Activated B cell treated with CpG ODN at 0.5 μM for 24 hours (primary cell): ENCODE data around the gene HLCS. TPM values are rescaled to one million over a fixed set of nuclear protein-coding genes. Genes with fewer than 3 reads are reported as not detected.
"Not testable (repeated sequence)": the region's sequence is repeated elsewhere in the genome, so short reads cannot be mapped to it uniquely, and the experiment has no call there.

ENCODE experiments used
- ATAC-seq: fragments of 200-7000 bp; cut with Tn5 transposase; one replicate; pipeline ENCODE4 v1.10.0; 2021; ENCODE audit warnings: low read depth, mild to moderate bottlenecking, moderate library complexity
- CTCF ChIA-PET: fragments of 350-600 bp; sonication (Branson Sonifier 250); formaldehyde crosslinking; loops from one replicate; lab custom pipeline; 2021; ENCODE audit warnings: antibody characterized with exemption; lab: Charles Lee
- POLR2A ChIA-PET: fragments of 350-600 bp; sonication (Branson Sonifier 250); formaldehyde crosslinking; loops from one replicate; lab custom pipeline; 2021; ENCODE audit warnings: antibody characterized with exemption; lab: Charles Lee
- DNase-seq: peaks from one replicate; pipeline ENCODE4 v3.0.0; 2022
- H3K27ac Mint-ChIP-seq: one replicate; pipeline ENCODE4 v1.8.0; 2020; ENCODE audit warnings: mixed read lengths
- H3K27me3 Mint-ChIP-seq: one replicate; pipeline ENCODE4 v1.8.0; 2021; ENCODE audit warnings: mixed read lengths
- H3K36me3 Mint-ChIP-seq: one replicate; pipeline ENCODE4 v1.8.0; 2021; ENCODE audit warnings: low read depth, mixed read lengths
- H3K4me1 Mint-ChIP-seq: one replicate; pipeline ENCODE4 v1.8.0; 2021; ENCODE audit warnings: mixed read lengths
- H3K4me3 Mint-ChIP-seq: one replicate; pipeline ENCODE4 v1.8.0; 2020; ENCODE audit warnings: mild to moderate bottlenecking, mixed read lengths
- H3K9me3 Mint-ChIP-seq: one replicate; pipeline ENCODE4 v1.8.0; 2020; ENCODE audit warnings: mixed read lengths
- intact Hi-C: fragments of 100-400 bp; cut with micrococcal nuclease; formaldehyde crosslinking; loops from one replicate; pipeline ENCODE4 v1.15.1; 2024
- total RNA-seq: library from RNA; stranded (reverse); gene quantifications from 2 replicates; pipeline ENCODE4 v1.2.3, GENCODE V29; 2022
- TF ChIP-seq, protein P1 (sequence below): fragments of 200-600 bp; IDR thresholded peaks from one replicate; pipeline ENCODE4 v1.8.0; 2022; ENCODE audit warnings: antibody characterized with exemption, mild to moderate bottlenecking

HLCS gene
- total RNA-seq, 1 donor from 2014 or later, result 10.6 TPM

DNA sequence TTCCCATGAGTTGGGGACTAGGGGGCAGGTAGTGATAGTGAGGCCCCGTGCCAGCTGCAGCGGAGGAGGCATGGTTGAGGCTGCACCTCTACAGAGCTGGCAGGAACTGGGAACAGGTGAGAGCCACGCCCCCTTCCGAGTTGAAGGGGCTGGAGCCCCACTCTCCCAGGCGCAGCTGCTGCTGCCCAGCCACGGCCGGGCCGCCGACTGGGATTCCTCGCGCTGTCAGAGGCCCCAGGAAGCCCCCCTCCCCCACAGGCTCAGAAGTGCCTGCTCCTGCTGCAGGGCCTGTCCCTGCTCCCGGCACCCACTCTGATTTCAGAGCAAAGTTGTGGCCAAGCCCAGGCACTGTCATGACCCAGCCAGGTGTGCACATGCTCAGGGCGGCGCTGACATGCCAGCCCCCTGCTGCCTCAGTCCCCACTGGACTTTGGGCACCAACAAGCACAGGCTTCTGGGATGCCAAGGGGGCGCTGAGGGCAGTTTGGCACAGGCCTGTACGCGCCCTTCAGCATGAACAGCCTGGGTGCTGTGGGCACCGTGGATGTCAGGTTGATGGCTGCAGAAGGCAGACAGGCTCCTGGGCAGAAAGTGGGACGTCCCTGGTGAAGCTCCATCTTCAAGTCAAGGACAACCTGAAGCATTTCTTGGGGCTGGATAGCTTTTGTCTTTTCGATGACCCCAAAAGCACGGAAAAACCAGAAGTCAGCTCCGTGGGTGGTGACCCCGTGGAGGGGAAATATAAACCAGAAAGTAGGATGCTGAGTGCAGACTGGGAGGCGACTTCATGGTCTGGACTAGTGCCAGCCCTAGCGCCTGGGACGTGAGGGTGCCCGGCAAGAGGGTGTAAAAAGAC is 146.1 kb downstream of the HLCS start:
- ATAC-seq (no peak), DNase-seq (no peak)
- ChIA-PET POLR2A (no interaction called here), CTCF (no interaction called here)
- Mint-ChIP-seq H3K9me3 (no peaks in the 10 kb centered on the region), H3K36me3 (peaks cover 5% of the 10 kb centered on the region), H3K4me1 (no peaks in the 10 kb centered on the region), H3K4me3 (no peak overlapping the region), H3K27me3 (no peaks in the 10 kb centered on the region), H3K27ac (no peak overlapping the region)
- TF ChIP-seq, protein P1, sequence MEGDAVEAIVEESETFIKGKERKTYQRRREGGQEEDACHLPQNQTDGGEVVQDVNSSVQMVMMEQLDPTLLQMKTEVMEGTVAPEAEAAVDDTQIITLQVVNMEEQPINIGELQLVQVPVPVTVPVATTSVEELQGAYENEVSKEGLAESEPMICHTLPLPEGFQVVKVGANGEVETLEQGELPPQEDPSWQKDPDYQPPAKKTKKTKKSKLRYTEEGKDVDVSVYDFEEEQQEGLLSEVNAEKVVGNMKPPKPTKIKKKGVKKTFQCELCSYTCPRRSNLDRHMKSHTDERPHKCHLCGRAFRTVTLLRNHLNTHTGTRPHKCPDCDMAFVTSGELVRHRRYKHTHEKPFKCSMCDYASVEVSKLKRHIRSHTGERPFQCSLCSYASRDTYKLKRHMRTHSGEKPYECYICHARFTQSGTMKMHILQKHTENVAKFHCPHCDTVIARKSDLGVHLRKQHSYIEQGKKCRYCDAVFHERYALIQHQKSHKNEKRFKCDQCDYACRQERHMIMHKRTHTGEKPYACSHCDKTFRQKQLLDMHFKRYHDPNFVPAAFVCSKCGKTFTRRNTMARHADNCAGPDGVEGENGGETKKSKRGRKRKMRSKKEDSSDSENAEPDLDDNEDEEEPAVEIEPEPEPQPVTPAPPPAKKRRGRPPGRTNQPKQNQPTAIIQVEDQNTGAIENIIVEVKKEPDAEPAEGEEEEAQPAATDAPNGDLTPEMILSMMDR, result no peak
- intact Hi-C loops, result no loop called here

DNA sequence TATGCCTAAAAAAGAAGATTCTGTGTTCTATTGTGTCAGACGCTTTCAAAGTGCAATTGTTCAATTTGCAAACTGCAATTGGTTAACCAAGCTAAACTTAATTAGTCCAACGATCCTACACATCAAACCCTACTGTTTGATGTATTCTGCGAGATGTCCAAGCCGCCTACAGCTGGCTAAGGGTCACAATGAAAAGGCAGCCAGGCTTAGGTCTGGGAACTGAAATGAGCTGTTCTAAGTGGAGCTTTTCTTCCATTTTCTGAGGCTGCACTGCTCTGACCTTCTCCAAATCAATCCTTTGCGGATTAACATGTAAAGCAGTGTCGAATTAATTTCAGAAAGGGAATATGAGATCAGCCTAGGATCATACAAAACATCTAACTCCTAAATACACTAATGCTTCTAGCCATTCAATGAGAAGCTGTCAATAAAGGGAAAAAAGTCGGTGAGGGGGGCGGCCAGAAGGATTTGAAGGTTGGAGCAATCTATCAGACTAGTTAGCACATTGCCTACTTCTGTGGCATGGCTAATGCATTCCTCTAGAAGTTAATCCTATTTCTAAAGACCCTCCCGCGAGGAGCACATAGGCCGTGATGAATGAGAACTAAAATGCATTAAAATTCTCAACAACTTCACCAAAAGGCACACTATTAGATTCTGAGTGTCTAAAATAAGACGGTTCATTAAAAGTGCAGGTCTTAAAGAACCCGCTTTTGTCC is 148.6 kb downstream of the HLCS start:
- H3K36me3 Mint-ChIP-seq, result peaks cover 8% of the 10 kb centered on the region
- TF ChIP-seq, protein P1, result no peak
- DNase-seq, result no peak
- H3K9me3 Mint-ChIP-seq, result no peaks in the 10 kb centered on the region
- ATAC-seq, result no peak
- H3K27me3 Mint-ChIP-seq, result no peaks in the 10 kb centered on the region
- H3K4me3 Mint-ChIP-seq, result no peak overlapping the region
- ChIA-PET CTCF (no interaction called here), POLR2A (no interaction called here)
- H3K27ac Mint-ChIP-seq, result no peak overlapping the region
- H3K4me1 Mint-ChIP-seq, result no peaks in the 10 kb centered on the region
- intact Hi-C loops, result no loop called here

DNA sequence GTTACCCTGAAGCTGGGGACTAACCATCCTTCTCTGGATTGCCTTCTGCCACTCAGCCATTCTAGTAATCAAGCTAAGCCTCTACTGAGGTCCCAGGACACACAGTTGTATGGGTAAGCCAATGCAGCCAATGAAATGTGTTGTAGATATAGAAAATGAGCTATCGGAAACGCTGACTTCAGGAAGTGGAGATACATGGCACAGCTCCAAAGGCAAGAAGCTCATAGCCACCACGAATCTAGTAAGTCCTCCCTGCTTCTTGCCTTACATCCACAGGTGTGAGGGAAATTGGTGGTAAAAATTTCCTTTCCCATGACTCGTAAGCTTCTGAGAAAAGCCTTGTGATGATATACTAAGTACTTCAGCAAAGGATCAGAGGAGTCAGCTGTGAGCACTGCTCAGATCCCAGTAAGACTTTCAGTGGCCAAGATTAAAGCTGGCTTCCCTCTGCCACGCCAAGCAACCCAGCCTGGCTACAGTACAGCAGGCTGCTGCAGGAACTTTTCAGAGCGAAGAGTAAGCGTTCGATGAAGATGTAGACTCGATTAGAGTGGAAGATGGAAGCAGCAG is 149.8 kb downstream of the HLCS start:
- intact Hi-C loops, result no loop called here
- Mint-ChIP-seq H3K4me1 (no peaks in the 10 kb centered on the region), H3K27me3 (no peaks in the 10 kb centered on the region), H3K27ac (no peak overlapping the region), H3K36me3 (peaks cover 4% of the 10 kb centered on the region), H3K9me3 (no peaks in the 10 kb centered on the region), H3K4me3 (no peak overlapping the region)
- DNase-seq (no peak), ATAC-seq (no peak)
- TF ChIP-seq, protein P1, result no peak
- ChIA-PET CTCF (no interaction called here), POLR2A (no interaction called here)

DNA sequence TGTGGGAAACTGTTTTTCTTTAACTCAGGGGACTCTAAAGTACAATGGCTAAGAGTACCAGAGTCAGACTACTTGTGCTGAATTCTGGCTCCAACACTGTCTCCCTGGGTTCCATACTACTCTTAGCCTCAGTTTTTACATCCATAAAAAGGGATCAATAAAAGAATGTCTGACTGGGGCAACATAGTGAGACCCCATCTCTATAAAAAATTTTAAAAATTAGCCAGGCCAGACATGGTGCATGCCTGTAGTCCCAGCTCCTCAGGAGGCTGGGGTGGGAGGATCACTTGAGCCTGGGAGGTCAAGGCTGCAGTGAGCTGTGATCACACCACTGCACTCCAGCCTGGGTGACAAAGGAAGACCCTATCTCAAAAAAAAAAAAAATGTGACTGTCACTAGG is 150.4 kb downstream of the HLCS start:
- CTCF ChIA-PET, H3K27ac Mint-ChIP-seq, H3K4me1 Mint-ChIP-seq: not testable (repeated sequence)

DNA sequence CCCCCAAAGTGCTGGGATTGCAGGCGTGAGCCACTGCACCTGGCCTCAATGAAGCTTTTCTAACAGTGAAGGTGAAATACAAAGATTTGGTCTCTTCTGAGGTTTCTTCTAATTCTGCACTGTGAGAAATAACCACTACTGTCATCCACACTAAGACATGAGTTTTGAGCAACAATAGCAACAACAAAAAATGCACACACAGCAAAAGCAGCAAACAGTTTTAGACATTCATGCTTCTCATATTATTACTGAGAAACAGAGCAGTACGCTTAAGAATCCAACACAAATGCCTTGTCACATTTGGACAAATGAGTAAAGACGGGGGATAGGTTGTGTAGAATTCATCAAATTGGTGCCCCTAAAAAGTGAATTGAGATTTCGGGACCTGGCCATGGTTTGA is 151.2 kb downstream of the HLCS start:
- Mint-ChIP-seq H3K36me3 (peaks cover 2% of the 10 kb centered on the region), H3K4me3 (no peak overlapping the region), H3K4me1 (no peaks in the 10 kb centered on the region), H3K27me3 (no peaks in the 10 kb centered on the region), H3K27ac (no peak overlapping the region), H3K9me3 (no peaks in the 10 kb centered on the region)
- ATAC-seq (no peak), DNase-seq (no peak)
- ChIA-PET POLR2A (no interaction called here), CTCF (no interaction called here)
- intact Hi-C loops, result no loop called here
- TF ChIP-seq, protein P1, result no peak

More for the DNA sequence above, 150.4 kb downstream of the HLCS start:
- H3K27me3 Mint-ChIP-seq, H3K9me3 Mint-ChIP-seq, POLR2A ChIA-PET, DNase-seq, H3K4me3 Mint-ChIP-seq, intact Hi-C loops, ATAC-seq, H3K36me3 Mint-ChIP-seq: not testable (repeated sequence)
